Heart left ventricle (tissue), 16 donors: ENCODE data around the gene GDF7. TPM values are rescaled to one million over a fixed set of nuclear protein-coding genes. Genes with fewer than 3 reads are reported as not detected.
A peak's percentile ranks its signal among the peaks of the same experiment; 100 is the strongest.

Experiments used
- ATAC-seq, 4 donors: fragments of 200-7000 bp; cut with Tn5 transposase; one replicate each; pipeline ENCODE4 v1.9.1; 2020 to 2022; ENCODE audit warnings: moderate library complexity in 4 of 4, mild to moderate bottlenecking in 3 of 4, moderate number of reproducible peaks in 1 of 4
- DNase-seq, 5 donors: peaks; one replicate each; pipeline ENCODE4 v3.0.0-alpha.2; 2020
- H3K27ac ChIP-seq, 12 donors: fragments of 200-600 bp; sonication (generic) in 4 of 12; one replicate each; pipeline versions ENCODE4 v1.5.0 to v1.8.0; 2016 to 2022; ENCODE audit warnings: mild to moderate bottlenecking in 2 of 12
- H3K27me3 ChIP-seq, 9 donors: fragments of 200-600 bp; sonication (generic) in 2 of 9; one replicate each; pipeline versions ENCODE4 v1.5.1 to v1.8.0; 2016 to 2022; ENCODE audit warnings: mild to moderate bottlenecking in 3 of 9
- H3K36me3 ChIP-seq, 9 donors: fragments of 200-600 bp; sonication (generic) in 2 of 9; one replicate each; pipeline versions ENCODE4 v1.5.0 to v1.8.0; 2018 to 2022; ENCODE audit warnings: mild to moderate bottlenecking in 2 of 9
- H3K4me1 ChIP-seq, 12 donors: fragments of 200-600 bp; sonication (generic) in 4 of 12; one replicate each; pipeline versions ENCODE4 v1.5.0 to v1.8.0; 2016 to 2022; ENCODE audit warnings: mild to moderate bottlenecking in 3 of 12
- H3K4me3 ChIP-seq, 12 donors: fragments of 200-600 bp; sonication (generic) in 4 of 12; one replicate each; pipeline versions ENCODE4 v1.5.0 to v1.8.0; 2017 to 2022; ENCODE audit warnings: mild to moderate bottlenecking in 9 of 12, moderate library complexity in 4 of 12
- H3K9me3 ChIP-seq, 12 donors: fragments of 200-600 bp; sonication (generic) in 4 of 12; one replicate each; pipeline versions ENCODE4 v1.5.0 to v1.8.0; 2016 to 2022; ENCODE audit warnings: mild to moderate bottlenecking in 1 of 12
- CTCF ChIP-seq, 12 donors: fragments of 200-600 bp; sonication (generic) in 4 of 12; IDR thresholded peaks; one replicate each; pipeline versions ENCODE4 v1.5.0 to v1.8.0; 2018 to 2022; ENCODE audit warnings: antibody characterized with exemption in 12 of 12, mild to moderate bottlenecking in 5 of 12
- POLR2A ChIP-seq, 2 donors: fragments of 450-650 bp; IDR thresholded peaks; one replicate each; pipeline ENCODE4 v1.6.1; 2017; ENCODE audit warnings: antibody characterized with exemption in 2 of 2, mild to moderate bottlenecking in 2 of 2, moderate library complexity in 2 of 2
- WGBS, 4 donors: extraction: QIAGEN DNeasy Blood & Tissue Kit in 2 of 4; methylation state at CpG; one replicate each; pipeline versions ENCODE4 v1.1.5 to v1.1.7; 2013 to 2018; 5-methylcytosine and 5-hydroxymethylcytosine counted together
- intact Hi-C, 10 donors: fragments of 100-400 bp; cut with DNase I; formaldehyde crosslinking; loops; one replicate each; pipeline versions ENCODE4 v1.11.1 to v1.14.2; 2022
- polyA plus RNA-seq, 2 donors: library from polyadenylated mRNA; stranded (reverse); fragments of 200-250 nt; gene quantifications; one replicate each; pipeline ENCODE4 v1.2.3, GENCODE V29; 2013
- total RNA-seq, 9 donors: library from RNA; depleted of rRNA in 2 of 9; stranded (reverse); fragments of >200 nt in 2 of 9; fragmentation: NEBNext Ultra II Directional in 3 of 9; extraction: Animal tissue kit (Norgen Biotek cat#: 25700) in 3 of 9; gene quantifications; one replicate each; pipeline versions ENCODE4 v1.1.0 to v1.2.4, GENCODE V29; 2016 to 2023
- donor health status: ischemic (EF 13 %, LVEDD 7.1; RV severe dilation, severe dysfunction).
- donor health status: healthy with polysubstance abuse.
- donor health status: DM: no; HTN: yes; CAD: no.
- donor health status: DM: no; HTN: no; CAD: no.
- donor health status: ischemic (EF 25% LVEDD 6.9; RV normal size, moderate dysfunction).
- donor health status: ischemic (EF 25% LVEDD 5.7; RV mildly dilated, moderate dysfunction).
- donor health status: healthy.
- donor health status: DM: yes; HTN: yes; CAD: no.
- donor health status: ischemic (EF 35%, LVEDD 5.7; RV mildly dilated, moderate dysfunction).
- donor health status: nonischemic (EF 11% LVEDD 7.7; RV severe dilation, severe dysfunction).
- donor health status: DM: yes; HTN: yes; CAD: no.
- donor health status: PGD.
- donor health status: ischemic (EF 29% LVEDD 5.4; RV normal size, mild dysfunction).
- donor health status: nonischemic (EF 23%, LVEDD 6.1; RV moderate dilation, normal function).

The GDF7 gene
- total and polyA plus RNA-seq, 11 donors, result 0.14 to 1.6 (median 0.55) TPM

- intact Hi-C loops, result loop anchor here in 8 of 10 donors (1.0 to 10.0 kb wide), 5 partner anchors 20 to 172 kb away; partner anchors contain the start of gene RHOB (in 8 of the 8)
- TF ChIP-seq CTCF (IDR thresholded peaks at IDR 0.05), result no peak
- H3K27me3 ChIP-seq, result no peaks in the 10 kb centered on the region
- 52 to 65% (median 65%) methylated on average over 11 to 15 of the region's 15 CpGs for WGBS, 4 donors
- H3K9me3 ChIP-seq, result no peaks in the 10 kb centered on the region
- no peak overlapping the region for H3K4me3 ChIP-seq
- H3K4me1 ChIP-seq, result peaks cover 39 to 97% (median 84%) of the 10 kb centered on the region in 12 donors
- H3K27ac ChIP-seq, result peak overlapping the region; percentile 86 to 99 (median 95)
- DNase-seq, result peak in 3 of 5 donors; percentile 30 to 64 (median 44)
- H3K36me3 ChIP-seq, result peaks cover 0 to 41% (median 30%) of the 10 kb centered on the region in 9 donors
- no peak for ATAC-seq
Measured at GRCh38 chr2:20618886-20619521, 47.9 kb upstream of the GDF7 start.

GRCh38 chr2:20619624-20620024, 47.3 kb upstream of the GDF7 start:
- DNase-seq, result peak in 4 of 5 donors; percentile 59 to 91 (median 80)
- TF ChIP-seq POLR2A (IDR thresholded peaks at IDR 0.05) (no peak), CTCF (IDR thresholded peaks at IDR 0.05) (no peak)
- 57 to 63% (median 60%) methylated on average over 12 to 13 of the region's 13 CpGs for WGBS, 4 donors
- ATAC-seq, result peak in 1 of 4 donors; percentile 13
- Histone ChIP-seq H3K27ac (peak overlapping the region; percentile 86 to 99 (median 95)), H3K4me3 (no peak overlapping the region), H3K9me3 (no peaks in the 10 kb centered on the region), H3K36me3 (peaks cover 0 to 47% (median 36%) of the 10 kb centered on the region in 9 donors), H3K27me3 (no peaks in the 10 kb centered on the region), H3K4me1 (peaks cover 34 to 97% (median 81%) of the 10 kb centered on the region in 12 donors)
- intact Hi-C loops, result loop anchor here in 9 of 10 donors (2.0 to 10.0 kb wide), 6 partner anchors 21 to 172 kb away; partner anchors contain the start of gene RHOB (in 8 of the 9)

- Histone ChIP-seq H3K4me1 (peaks cover 27 to 97% (median 81%) of the 10 kb centered on the region in 12 donors), H3K4me3 (no peak overlapping the region), H3K27me3 (no peaks in the 10 kb centered on the region), H3K9me3 (no peaks in the 10 kb centered on the region), H3K27ac (peak overlapping the region; percentile 24 to 99 (median 95)), H3K36me3 (peaks cover 0 to 52% (median 37%) of the 10 kb centered on the region in 9 donors)
- peak in 3 of 5 donors; percentile 16 to 29 (median 24) for DNase-seq
- TF ChIP-seq CTCF (IDR thresholded peaks at IDR 0.05), result no peak
- no peak for TF ChIP-seq POLR2A (IDR thresholded peaks at IDR 0.05)
- 86 to 92% (median 88%) methylated on average over 8 of the region's 8 CpGs for WGBS, 4 donors
- intact Hi-C loops, result loop anchor here in 3 of 10 donors (5.0 to 10.0 kb wide), 3 partner anchors 45 to 173 kb away; partner anchors contain the start of gene RHOB (in 1 of the 3)
- ATAC-seq, result no peak
Measured at GRCh38 chr2:20620271-20620681, 46.7 kb upstream of the GDF7 start.

- Histone ChIP-seq H3K27me3 (no peaks in the 10 kb centered on the region), H3K9me3 (no peaks in the 10 kb centered on the region), H3K27ac (peak overlapping the region in 10 of 12 donors; percentile 24 to 99 (median 96)), H3K4me3 (no peak overlapping the region), H3K4me1 (peaks cover 25 to 96% (median 77%) of the 10 kb centered on the region in 12 donors), H3K36me3 (peaks cover 0 to 52% (median 37%) of the 10 kb centered on the region in 9 donors)
- WGBS, 4 donors, result 83 to 93% (median 87%) methylated on average over 4 of the region's 4 CpGs
- no peak for ATAC-seq
- TF ChIP-seq CTCF (IDR thresholded peaks at IDR 0.05), result no peak
- peak in 3 of 5 donors; percentile 17 to 44 (median 22) for DNase-seq
- intact Hi-C loops, result loop anchor here in 3 of 10 donors (5.0 to 10.0 kb wide), 3 partner anchors 46 to 174 kb away; partner anchors contain the start of gene RHOB (in 1 of the 3)
Measured at GRCh38 chr2:20620696-20621365, 46.1 kb upstream of the GDF7 start.
